ENCODE results near the gene BRSK1. TPM values are rescaled to one million over a fixed set of nuclear protein-coding genes. Genes with fewer than 3 reads are reported as not detected.

The BRSK1 gene
- total and polyA plus RNA-seq, 2 of the 8 experiments (the other 6 are each of a cell fraction or from before 2014, with no cell fraction given): 27.6 to 32.7 TPM

DNA sequence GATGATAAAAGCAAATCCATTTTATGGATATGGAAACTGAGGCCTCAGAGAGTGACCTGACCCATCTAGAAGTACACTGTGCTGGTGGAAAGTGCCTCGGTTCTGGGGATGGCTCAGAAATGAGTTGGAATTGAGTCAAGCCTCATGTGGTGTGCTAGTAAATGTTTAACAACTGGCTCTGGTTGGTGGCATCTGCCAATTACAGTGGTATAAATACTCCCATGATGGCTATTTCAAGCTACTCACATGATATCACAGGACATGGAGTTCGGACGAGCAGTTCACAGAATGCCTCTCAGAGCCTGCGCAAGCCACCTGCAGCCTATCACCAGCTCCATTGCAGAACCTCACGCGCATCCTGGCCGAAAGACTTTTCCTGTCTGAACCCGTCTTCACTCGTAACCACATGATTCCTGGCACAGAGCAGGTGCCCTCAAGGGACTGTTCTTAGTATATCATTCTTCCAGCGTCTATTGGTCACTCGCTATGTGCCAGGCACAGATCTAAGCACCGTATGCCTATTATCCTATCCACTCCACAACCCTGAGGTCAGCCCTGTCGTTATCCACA lies 32.2 kb downstream of the BRSK1 start:
- Histone ChIP-seq H2BK20ac (ENCODE audit: low read length) (no peak overlapping the region), H3K18ac (ENCODE audit: extremely low read depth, low read length) (no peak overlapping the region), H4K91ac (replicated peaks; ENCODE audit: insufficient read length, low read length) (no peak overlapping the region), H3K14ac (ENCODE audit: insufficient read length) (no peak overlapping the region), H3K4me1 (replicated peaks in 1 of 4; ENCODE audit: control insufficient read depth in 3 of 4, insufficient read depth in 4 of 4, low read length in 3 of 4) (peaks cover 0 to 5% (median 2%) of the 10 kb centered on the region in 4 experiments; a peak in 5 of 7 replicates), H3K27ac (ENCODE audit: low read depth, low read length) (no peak overlapping the region), H2BK120ac (replicated peaks; ENCODE audit: low read depth, low read length) (no peak overlapping the region), H3K23me2 (ENCODE audit: low read depth, low read length) (peaks cover 2% of the 10 kb centered on the region; the same call in 1 of the 2 replicates), H2BK5ac (ENCODE audit: low read depth, low read length) (no peak overlapping the region), H3K4me3 (ENCODE audit: extremely low read depth in 1 of 4, insufficient read depth in 2 of 4, low read depth in 3 of 4, low read length in 4 of 4) (no peak overlapping the region), H3K79me2 (ENCODE audit: control insufficient read depth in 1 of 2, insufficient read depth in 2 of 2, low read length in 2 of 2) (no peaks in the 10 kb centered on the region), H4K5ac (ENCODE audit: insufficient read length, low read depth, low read length) (no peak overlapping the region), H3K79me1 (ENCODE audit: low read depth, low read length) (no peaks in the 10 kb centered on the region), H2AK5ac (ENCODE audit: low read depth, low read length) (no peak overlapping the region), H4K8ac (ENCODE audit: extremely low read depth, insufficient read depth, low read length) (no peak overlapping the region; the same call in 1 of the 2 replicates), H2BK12ac (ENCODE audit: low read depth, low read length) (no peak overlapping the region), H3K36me3 (ENCODE audit: control insufficient read depth in 2 of 4, insufficient read depth in 4 of 4, low read length in 3 of 4) (peaks cover 0 to 5% (median 0%) of the 10 kb centered on the region in 4 experiments; a peak in 1 of 8 replicates), H2AFZ (ENCODE audit: low read length) (no peak overlapping the region), H3K56ac (replicated peaks; ENCODE audit: insufficient read length, low read depth, low read length) (no peak overlapping the region), H3K9ac (replicated peaks in 1 of 4; ENCODE audit: extremely low read depth in 1 of 4, low read depth in 3 of 4, low read length in 3 of 4) (no peak overlapping the region), H3K9me3 (ENCODE audit: insufficient read depth in 2 of 2, low read depth in 1 of 2, low read length in 1 of 2) (no peaks in the 10 kb centered on the region), H4K20me1 (replicated peaks in 1 of 2; ENCODE audit: control insufficient read depth in 1 of 2, insufficient read depth in 2 of 2, low read length in 2 of 2) (no peaks in the 10 kb centered on the region), H3K4me2 (ENCODE audit: insufficient read depth in 1 of 2, low read depth in 2 of 2, low read length in 2 of 2) (no peak overlapping the region), H2BK15ac (ENCODE audit: low read length) (no peak overlapping the region), H3K27me3 (replicated peaks in 1 of 4; ENCODE audit: control insufficient read depth in 3 of 4, extremely low read depth in 1 of 4, insufficient read depth in 3 of 4, low read length in 3 of 4) (no peaks in the 10 kb centered on the region), H3K4ac (replicated peaks; ENCODE audit: insufficient read length, low read depth, low read length) (no peak overlapping the region), H3K23ac (ENCODE audit: insufficient read length) (no peak overlapping the region)
- TF ChIP-seq BRCA1 (IDR thresholded peaks at IDR 0.05; ENCODE audit: low read depth, low read length): no peak
- TF ChIP-seq, protein P1, sequence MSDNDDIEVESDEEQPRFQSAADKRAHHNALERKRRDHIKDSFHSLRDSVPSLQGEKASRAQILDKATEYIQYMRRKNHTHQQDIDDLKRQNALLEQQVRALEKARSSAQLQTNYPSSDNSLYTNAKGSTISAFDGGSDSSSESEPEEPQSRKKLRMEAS (IDR thresholded peaks at IDR 0.05): no peak
- POLR2A ChIA-PET (ENCODE audit: partially characterized antibody): interaction anchor here (0.8 to 3.8 kb wide), 8 partner anchors 10 to 92 kb away, joined by 3 to 17 read pairs (median 6); partner anchors contain the start of genes KMT5C, RPL28 and UBE2S
- WGBS, 2 experiments (ENCODE audit: extremely low coverage in 1 of 2, insufficient coverage in 1 of 2, insufficient read length in 1 of 2, insufficient replicate concordance in 2 of 2, low coverage in 1 of 2, low lambda C conversion rate in 2 of 2, missing lambda C conversion rate in 1 of 2): 93% methylated on average over 13 of the region's 13 CpGs; no CpG with 5 or more reads in 1 of the 2 experiments
- FAIRE-seq (no peak), DNase-seq (ENCODE audit: low read depth in 1 of 2, low spot score in 2 of 2) (no peak)
- CTCF ChIA-PET (ENCODE audit: partially characterized antibody): interaction anchor here (1.0 to 3.1 kb wide), 5 partner anchors 12 to 43 kb away, joined by 3 to 7 read pairs (median 4); no protein-coding TSS in a partner anchor
